Kidney epithelial cell (primary cell): Measurements from ENCODE around the gene ATP8B4. TPM values are rescaled to one million over a fixed set of nuclear protein-coding genes. Genes with fewer than 3 reads are reported as not detected.

ENCODE experiments used
- DNase-seq: peaks from one replicate; pipeline ENCODE4 v3.0.0-alpha.2; 2010; ENCODE audit warnings: low read depth
- H3K27me3 ChIP-seq: 2 replicates; pipeline ENCODE4 v1.6.0; 2011; ENCODE audit warnings: low read length; ENCODE audit not compliant: control insufficient read depth, insufficient read depth
- H3K36me3 ChIP-seq: 2 replicates; pipeline ENCODE4 v1.5.1; 2011; ENCODE audit warnings: low read length; ENCODE audit not compliant: control insufficient read depth, insufficient read depth
- H3K4me3 ChIP-seq: 2 replicates; pipeline ENCODE4 v1.5.1; 2011; ENCODE audit warnings: low read depth, mild to moderate bottlenecking, control low read depth, low read length
- total RNA-seq: library from RNA; depleted of rRNA; stranded (reverse); fragments of >200 nt; gene quantifications from 2 replicates; pipeline ENCODE4 v1.2.3, GENCODE V29; 2015
- TF ChIP-seq, protein P1 (sequence below): IDR thresholded peaks from 2 replicates; pipeline ENCODE4 v1.5.1; 2011; ENCODE audit warnings: mild to moderate bottlenecking, moderate library complexity, low read length, control low read depth, inconsistent platforms; ENCODE audit not compliant: insufficient read depth, poor library complexity, severe bottlenecking

ATP8B4 gene
- total RNA-seq, 1 donor from 2014 or later = 0.25 TPM

DNA sequence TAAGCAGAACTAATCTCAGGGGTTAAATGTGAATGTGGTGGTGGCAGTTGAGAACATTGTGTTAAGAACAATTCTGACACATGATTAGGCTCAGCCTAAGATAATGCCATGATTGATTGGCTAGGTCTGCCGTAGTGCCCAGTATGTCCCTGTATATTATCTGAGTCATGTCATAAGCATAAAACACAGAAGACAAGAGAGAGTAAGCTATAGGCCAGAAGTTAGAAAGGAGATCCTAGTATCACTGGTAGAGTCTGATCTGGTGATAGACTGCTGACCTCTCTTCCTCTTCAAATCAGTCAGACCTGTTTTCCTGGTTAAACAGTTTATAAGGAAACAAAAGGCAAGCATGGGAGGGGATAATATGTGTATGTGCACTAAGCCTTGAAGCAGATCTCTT, 30.1 kb upstream of the ATP8B4 start:
- no peak for DNase-seq
- Histone ChIP-seq H3K36me3 (no peaks in the 10 kb centered on the region), H3K4me3 (no peak overlapping the region), H3K27me3 (no peaks in the 10 kb centered on the region)
- TF ChIP-seq, protein P1, sequence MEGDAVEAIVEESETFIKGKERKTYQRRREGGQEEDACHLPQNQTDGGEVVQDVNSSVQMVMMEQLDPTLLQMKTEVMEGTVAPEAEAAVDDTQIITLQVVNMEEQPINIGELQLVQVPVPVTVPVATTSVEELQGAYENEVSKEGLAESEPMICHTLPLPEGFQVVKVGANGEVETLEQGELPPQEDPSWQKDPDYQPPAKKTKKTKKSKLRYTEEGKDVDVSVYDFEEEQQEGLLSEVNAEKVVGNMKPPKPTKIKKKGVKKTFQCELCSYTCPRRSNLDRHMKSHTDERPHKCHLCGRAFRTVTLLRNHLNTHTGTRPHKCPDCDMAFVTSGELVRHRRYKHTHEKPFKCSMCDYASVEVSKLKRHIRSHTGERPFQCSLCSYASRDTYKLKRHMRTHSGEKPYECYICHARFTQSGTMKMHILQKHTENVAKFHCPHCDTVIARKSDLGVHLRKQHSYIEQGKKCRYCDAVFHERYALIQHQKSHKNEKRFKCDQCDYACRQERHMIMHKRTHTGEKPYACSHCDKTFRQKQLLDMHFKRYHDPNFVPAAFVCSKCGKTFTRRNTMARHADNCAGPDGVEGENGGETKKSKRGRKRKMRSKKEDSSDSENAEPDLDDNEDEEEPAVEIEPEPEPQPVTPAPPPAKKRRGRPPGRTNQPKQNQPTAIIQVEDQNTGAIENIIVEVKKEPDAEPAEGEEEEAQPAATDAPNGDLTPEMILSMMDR = no peak

DNA sequence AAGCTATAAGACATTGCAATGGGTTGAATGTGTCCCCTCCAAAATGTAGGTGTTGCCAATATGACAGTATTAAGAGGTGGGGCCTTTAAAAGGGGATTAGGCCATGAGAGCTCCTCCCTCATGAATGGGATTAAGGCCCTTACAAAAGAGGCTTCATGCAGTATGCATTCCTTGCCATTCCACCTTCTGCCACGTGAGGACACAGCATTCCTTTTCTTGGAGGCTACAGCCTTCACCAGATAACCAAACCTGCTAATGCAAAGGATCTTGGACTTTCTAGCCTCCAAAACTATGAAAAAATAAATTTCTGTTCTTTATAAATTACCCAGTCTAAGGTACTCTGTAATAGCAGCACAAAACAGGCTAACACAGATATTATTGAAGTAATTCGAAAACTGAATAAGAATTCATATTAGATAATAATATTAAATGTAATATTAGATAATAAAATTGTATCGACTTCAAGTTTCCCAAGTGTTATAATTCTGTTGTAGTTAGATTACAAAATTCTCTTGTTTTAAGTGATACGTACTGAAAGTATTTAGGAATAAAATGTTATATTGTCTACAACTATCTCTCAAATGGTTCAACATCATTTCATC, 29.4 kb upstream of the ATP8B4 start:
- TF ChIP-seq, protein P1 = peak; percentile 78
- Histone ChIP-seq H3K4me3 (no peak overlapping the region), H3K36me3 (no peaks in the 10 kb centered on the region), H3K27me3 (no peaks in the 10 kb centered on the region)
- DNase-seq = no peak

DNA sequence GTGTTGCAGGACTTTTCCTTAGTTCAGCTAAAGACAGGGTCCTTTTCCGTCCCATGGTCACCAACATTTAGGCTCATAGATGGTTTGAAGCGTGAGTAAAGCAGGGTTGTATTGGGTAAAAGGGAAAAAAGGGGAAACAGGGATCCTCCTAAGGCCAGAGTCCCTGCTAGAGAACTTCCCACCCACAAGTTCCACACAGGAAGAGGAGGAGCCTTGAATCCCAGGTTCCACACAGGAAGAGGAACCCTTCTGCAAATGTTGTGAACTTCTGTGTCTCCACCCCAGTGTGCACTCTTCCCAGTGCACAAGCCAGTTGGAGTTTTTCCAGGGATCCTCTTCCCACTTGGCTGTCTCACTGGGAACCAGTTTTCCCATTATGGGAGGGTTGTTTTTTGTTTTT, 27.6 kb upstream of the ATP8B4 start:
- no peak overlapping the region for H3K4me3 ChIP-seq
- TF ChIP-seq, protein P1 = no peak

DNA sequence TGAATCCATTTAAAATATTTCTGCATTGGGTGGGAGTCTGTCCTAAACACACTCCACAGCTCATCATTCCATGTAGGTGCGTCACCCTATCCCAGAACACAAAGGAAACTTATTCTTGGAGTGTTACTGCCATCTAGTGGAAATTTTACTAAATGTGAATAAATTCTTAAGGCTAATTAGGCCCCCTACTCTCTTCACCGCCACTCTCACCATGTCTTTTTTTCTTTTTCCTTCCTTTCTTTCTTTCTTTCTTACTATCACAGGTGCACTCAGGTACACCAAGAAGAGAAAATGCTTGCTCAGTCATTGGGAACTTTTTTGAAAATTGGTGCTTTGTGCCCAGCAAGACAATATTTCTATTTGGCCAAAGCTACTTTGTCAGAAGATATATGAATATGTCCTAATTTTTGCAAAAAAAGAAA, 26.4 kb upstream of the ATP8B4 start:
- Histone ChIP-seq H3K27me3 (no peaks in the 10 kb centered on the region), H3K4me3 (no peak overlapping the region), H3K36me3 (no peaks in the 10 kb centered on the region)
- DNase-seq = no peak
- TF ChIP-seq, protein P1 = peak; percentile 19

More for the DNA sequence above, 27.6 kb upstream of the ATP8B4 start:
- no peaks in the 10 kb centered on the region for H3K27me3 ChIP-seq
- no peak for DNase-seq
- H3K36me3 ChIP-seq = no peaks in the 10 kb centered on the region

DNA sequence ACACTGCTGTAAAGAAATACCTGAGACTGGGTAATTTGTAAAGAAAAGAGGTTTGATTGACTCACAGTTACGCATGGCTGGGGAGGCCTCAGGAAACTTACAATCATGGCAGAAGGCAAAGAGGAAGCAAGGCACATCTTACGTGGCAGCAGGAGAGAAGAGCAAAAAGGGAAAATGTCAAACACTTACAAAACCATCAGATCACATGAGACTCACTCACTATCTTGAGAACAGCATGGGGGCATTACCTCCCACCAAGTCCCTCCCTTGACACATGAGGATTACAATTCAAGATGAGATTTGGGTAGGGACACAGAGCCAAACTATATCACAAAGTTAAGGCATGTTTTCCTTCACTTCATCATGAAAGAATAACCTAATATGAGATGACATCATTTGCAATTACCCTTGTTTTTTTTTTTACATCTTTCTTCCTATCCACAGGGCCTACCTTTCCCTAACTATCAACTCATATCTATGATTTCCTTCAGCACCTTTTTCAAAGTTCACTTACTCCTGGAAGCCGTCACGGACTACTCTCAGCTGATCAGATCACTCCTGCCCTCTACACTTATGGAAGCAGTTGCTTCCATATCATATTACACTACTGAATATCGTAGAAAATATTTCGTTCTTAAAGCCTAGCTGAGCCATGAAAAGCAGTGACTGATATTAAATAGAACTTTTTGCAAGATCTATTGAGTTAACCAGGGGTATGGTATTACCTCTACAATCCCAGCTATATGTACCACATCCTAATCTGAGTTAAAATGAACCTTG, 25.5 kb upstream of the ATP8B4 start:
- Histone ChIP-seq H3K4me3 (no peak overlapping the region), H3K36me3 (no peaks in the 10 kb centered on the region), H3K27me3 (no peaks in the 10 kb centered on the region)
- DNase-seq = no peak
- TF ChIP-seq, protein P1 = no peak

DNA sequence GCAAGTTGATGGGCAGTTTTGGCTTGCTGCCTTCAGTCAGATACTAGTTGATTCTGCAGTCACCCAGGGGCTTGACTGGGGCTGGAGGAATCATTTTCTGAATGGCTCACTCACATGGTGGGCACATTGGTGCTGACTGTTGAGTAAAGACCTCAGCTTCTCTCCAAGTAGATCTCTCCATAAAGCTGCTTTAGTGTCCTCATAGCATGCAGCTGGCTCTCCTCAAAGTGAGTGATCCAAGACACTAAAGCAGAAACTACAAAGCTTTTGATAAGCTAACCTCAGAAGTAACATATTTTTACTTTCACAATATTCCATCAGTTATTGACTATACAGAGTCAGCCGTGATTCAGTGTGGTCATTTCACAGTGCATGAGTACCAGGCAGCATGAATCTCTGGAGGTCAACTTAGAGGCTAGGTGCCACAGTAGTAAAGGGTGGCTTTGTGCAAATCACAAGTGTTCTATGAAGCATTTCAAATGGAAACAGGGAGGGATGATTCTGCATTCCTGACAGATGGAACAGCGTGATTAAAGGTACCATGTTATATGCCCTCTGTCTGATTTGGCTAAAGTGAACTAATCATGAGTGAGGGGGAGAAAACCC, 24.3 kb upstream of the ATP8B4 start:
- DNase-seq = no peak
- Histone ChIP-seq H3K4me3 (no peak overlapping the region), H3K27me3 (no peaks in the 10 kb centered on the region), H3K36me3 (no peaks in the 10 kb centered on the region)
- TF ChIP-seq, protein P1 = no peak
